ENCODE data around the gene BOD1L1.

Gene BOD1L1

GRCh38 chr4:13527192-13527980, 100.1 kb downstream of the BOD1L1 start:
- H3K27me3 ChIP-seq (ENCODE audit: control insufficient read depth in 5 of 5, insufficient read depth in 4 of 5, low read length in 5 of 5) = peaks cover 54 to 94% (median 84%) of the 10 kb centered on the region in 5 donors
- no peaks in the 10 kb centered on the region for H3K36me3 ChIP-seq (ENCODE audit: control insufficient read depth in 5 of 5, insufficient read depth in 5 of 5, low read length in 5 of 5)
- no peak overlapping the region for H3K4me3 ChIP-seq (ENCODE audit: low read depth in 1 of 5, low read length in 5 of 5)
- H3K9me3 ChIP-seq (ENCODE audit: control insufficient read depth in 5 of 5, low read length in 5 of 5) = peaks cover 9 to 16% (median 14%) of the 10 kb centered on the region in 5 donors
- H3K27ac ChIP-seq (ENCODE audit: low read depth, low read length) = no peak overlapping the region
- no peak overlapping the region for H3K9ac ChIP-seq (ENCODE audit: low read length in 5 of 5)
- peaks cover 0 to 25% (median 14%) of the 10 kb centered on the region in 5 donors for H3K4me1 ChIP-seq (ENCODE audit: control insufficient read depth in 5 of 5, insufficient read depth in 5 of 5, low read length in 5 of 5)

DNA sequence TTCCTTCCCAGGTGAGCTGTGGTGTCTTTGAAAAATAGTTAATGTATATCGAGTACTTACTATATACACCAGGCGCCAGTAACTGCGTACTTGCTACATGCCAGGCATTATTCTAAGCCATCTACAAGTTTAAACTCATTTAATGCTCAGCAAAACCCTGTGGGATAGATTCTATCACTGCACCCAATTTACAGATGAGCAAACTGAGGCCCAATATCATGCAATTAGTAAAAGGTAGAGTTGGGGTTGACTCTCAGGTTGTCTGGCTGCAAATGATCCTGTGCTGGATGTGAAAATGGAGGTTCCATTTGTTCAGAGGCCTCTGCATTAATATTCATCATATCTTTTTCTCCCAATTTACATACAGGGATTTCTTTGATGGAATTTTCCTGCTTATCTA, 100.9 kb downstream of the BOD1L1 start:
- H3K9ac ChIP-seq (ENCODE audit: low read length in 5 of 5) = no peak overlapping the region
- H3K4me1 ChIP-seq (ENCODE audit: control insufficient read depth in 5 of 5, insufficient read depth in 5 of 5, low read length in 5 of 5) = peaks cover 0 to 25% (median 17%) of the 10 kb centered on the region in 5 donors
- peaks cover 9 to 16% (median 14%) of the 10 kb centered on the region in 5 donors for H3K9me3 ChIP-seq (ENCODE audit: control insufficient read depth in 5 of 5, low read length in 5 of 5)
- H3K27me3 ChIP-seq (ENCODE audit: control insufficient read depth in 5 of 5, insufficient read depth in 4 of 5, low read length in 5 of 5) = peaks cover 60 to 93% (median 89%) of the 10 kb centered on the region in 5 donors
- H3K4me3 ChIP-seq (ENCODE audit: low read depth in 1 of 5, low read length in 5 of 5) = no peak overlapping the region
- H3K36me3 ChIP-seq (ENCODE audit: control insufficient read depth in 5 of 5, insufficient read depth in 5 of 5, low read length in 5 of 5) = no peaks in the 10 kb centered on the region
- H3K27ac ChIP-seq (ENCODE audit: low read depth, low read length) = no peak overlapping the region

- H3K4me3 ChIP-seq (ENCODE audit: low read depth in 1 of 5, low read length in 5 of 5) = no peak overlapping the region
- H3K9me3 ChIP-seq (ENCODE audit: control insufficient read depth in 5 of 5, low read length in 5 of 5) = peaks cover 9 to 16% (median 14%) of the 10 kb centered on the region in 5 donors
- peaks cover 53 to 89% (median 86%) of the 10 kb centered on the region in 5 donors for H3K27me3 ChIP-seq (ENCODE audit: control insufficient read depth in 5 of 5, insufficient read depth in 4 of 5, low read length in 5 of 5)
Measured at GRCh38 chr4:13525606-13526281, 101.8 kb downstream of the BOD1L1 start.

GRCh38 chr4:13524504-13525243, 102.9 kb downstream of the BOD1L1 start:
- peaks cover 9 to 16% (median 14%) of the 10 kb centered on the region in 5 donors for H3K9me3 ChIP-seq (ENCODE audit: control insufficient read depth in 5 of 5, low read length in 5 of 5)
- H3K9ac ChIP-seq (ENCODE audit: low read length in 5 of 5) = no peak overlapping the region
- H3K4me3 ChIP-seq (ENCODE audit: low read depth in 1 of 5, low read length in 5 of 5) = peak overlapping the region in 1 of 5 donors; percentile 9
- H3K4me1 ChIP-seq (ENCODE audit: control insufficient read depth in 5 of 5, insufficient read depth in 5 of 5, low read length in 5 of 5) = peaks cover 0 to 20% (median 17%) of the 10 kb centered on the region in 5 donors
- no peak overlapping the region for H3K27ac ChIP-seq (ENCODE audit: low read depth, low read length)
- H3K36me3 ChIP-seq (ENCODE audit: control insufficient read depth in 5 of 5, insufficient read depth in 5 of 5, low read length in 5 of 5) = no peaks in the 10 kb centered on the region
- H3K27me3 ChIP-seq (ENCODE audit: control insufficient read depth in 5 of 5, insufficient read depth in 4 of 5, low read length in 5 of 5) = peaks cover 42 to 81% (median 75%) of the 10 kb centered on the region in 5 donors

More at GRCh38 chr4:13525606-13526281, 101.8 kb downstream of the BOD1L1 start:
- Histone ChIP-seq H3K36me3 (ENCODE audit: control insufficient read depth in 5 of 5, insufficient read depth in 5 of 5, low read length in 5 of 5) (no peaks in the 10 kb centered on the region), H3K27ac (ENCODE audit: low read depth, low read length) (no peak overlapping the region), H3K9ac (ENCODE audit: low read length in 5 of 5) (no peak overlapping the region), H3K4me1 (ENCODE audit: control insufficient read depth in 5 of 5, insufficient read depth in 5 of 5, low read length in 5 of 5) (peaks cover 0 to 20% (median 17%) of the 10 kb centered on the region in 5 donors)

DNA sequence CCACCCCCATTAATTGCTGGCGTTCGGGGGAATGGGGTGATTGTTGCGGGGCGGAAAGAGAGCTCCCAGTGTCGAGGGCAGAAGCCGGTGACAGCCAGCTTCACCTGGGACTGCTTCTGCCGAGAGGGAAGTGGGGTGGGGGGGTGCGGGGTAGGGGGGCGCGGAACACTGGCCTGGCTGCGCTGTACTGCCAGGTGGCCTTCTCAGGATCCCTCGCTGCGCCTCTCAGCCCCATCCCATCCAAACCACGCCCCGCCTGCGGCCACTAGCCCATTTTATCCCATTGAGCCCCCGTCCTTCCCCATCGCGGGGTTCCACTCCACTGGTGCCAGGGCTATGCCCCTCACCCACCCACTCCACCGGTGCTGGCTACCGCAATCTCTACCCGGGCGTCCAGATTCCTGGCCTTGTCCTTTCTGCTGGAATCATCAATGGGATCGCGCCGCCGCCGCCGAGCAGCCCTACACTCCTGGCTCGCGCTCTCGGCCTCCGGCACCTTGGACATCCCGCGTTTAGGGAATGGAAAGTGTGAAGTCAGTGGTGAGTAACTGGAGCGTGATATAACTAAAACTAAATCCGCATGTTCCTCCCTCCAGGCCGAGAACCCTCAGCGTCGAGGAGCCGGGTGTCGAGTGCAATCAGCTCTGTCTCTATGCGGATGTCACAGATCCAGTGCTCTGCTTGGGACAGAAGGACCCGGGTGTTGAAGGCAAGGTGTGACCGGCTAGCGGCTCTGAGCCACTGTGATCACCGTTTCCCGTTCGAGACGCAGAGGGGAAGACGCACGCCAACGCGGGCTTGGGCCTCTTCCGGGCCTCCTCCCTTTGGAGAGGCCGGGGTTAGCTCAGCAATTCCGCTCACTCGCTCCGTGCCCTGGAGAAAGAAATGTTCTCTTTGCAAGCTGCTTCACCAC, 103.7 kb downstream of the BOD1L1 start:
- H3K36me3 ChIP-seq (ENCODE audit: control insufficient read depth in 5 of 5, insufficient read depth in 5 of 5, low read length in 5 of 5) = no peaks in the 10 kb centered on the region
- H3K27ac ChIP-seq (ENCODE audit: low read depth, low read length) = no peak overlapping the region
- H3K27me3 ChIP-seq (ENCODE audit: control insufficient read depth in 5 of 5, insufficient read depth in 4 of 5, low read length in 5 of 5) = peaks cover 36 to 74% (median 67%) of the 10 kb centered on the region in 5 donors
- H3K4me1 ChIP-seq (ENCODE audit: control insufficient read depth in 5 of 5, insufficient read depth in 5 of 5, low read length in 5 of 5) = peaks cover 0 to 17% (median 10%) of the 10 kb centered on the region in 5 donors
- H3K9me3 ChIP-seq (ENCODE audit: control insufficient read depth in 5 of 5, low read length in 5 of 5) = peaks cover 9 to 16% (median 14%) of the 10 kb centered on the region in 5 donors
- H3K9ac ChIP-seq (ENCODE audit: low read length in 5 of 5) = no peak overlapping the region
- H3K4me3 ChIP-seq (ENCODE audit: low read depth in 1 of 5, low read length in 5 of 5) = peak overlapping the region in 1 of 5 donors; percentile 9

DNA sequence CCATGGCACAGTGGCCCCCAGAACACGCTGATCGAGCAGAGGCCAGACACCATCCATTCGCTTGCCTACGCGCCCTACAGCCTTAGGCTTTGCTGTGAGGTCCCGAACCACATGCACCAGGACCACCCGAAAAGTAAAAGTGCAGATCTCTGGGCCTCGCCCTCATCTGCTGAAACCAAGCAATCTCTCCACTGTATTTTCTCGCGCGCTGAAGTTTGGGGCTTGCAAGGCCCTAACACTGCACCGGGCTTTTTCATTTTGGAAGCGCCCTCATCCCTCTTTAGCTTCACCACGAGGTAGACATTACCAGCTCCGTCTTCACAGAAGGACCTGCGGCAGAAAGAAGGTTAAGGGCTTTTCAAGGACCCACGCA, 104.4 kb downstream of the BOD1L1 start:
- Histone ChIP-seq H3K4me3 (ENCODE audit: low read depth in 1 of 5, low read length in 5 of 5) (no peak overlapping the region), H3K27me3 (ENCODE audit: control insufficient read depth in 5 of 5, insufficient read depth in 4 of 5, low read length in 5 of 5) (peaks cover 30 to 67% (median 60%) of the 10 kb centered on the region in 5 donors), H3K9me3 (ENCODE audit: control insufficient read depth in 5 of 5, low read length in 5 of 5) (peaks cover 9 to 16% (median 14%) of the 10 kb centered on the region in 5 donors), H3K4me1 (ENCODE audit: control insufficient read depth in 5 of 5, insufficient read depth in 5 of 5, low read length in 5 of 5) (peaks cover 0 to 10% (median 5%) of the 10 kb centered on the region in 5 donors), H3K9ac (ENCODE audit: low read length in 5 of 5) (no peak overlapping the region), H3K27ac (ENCODE audit: low read depth, low read length) (no peak overlapping the region), H3K36me3 (ENCODE audit: control insufficient read depth in 5 of 5, insufficient read depth in 5 of 5, low read length in 5 of 5) (no peaks in the 10 kb centered on the region)

GRCh38 chr4:13522282-13523104, 105.0 kb downstream of the BOD1L1 start:
- Histone ChIP-seq H3K36me3 (ENCODE audit: control insufficient read depth in 5 of 5, insufficient read depth in 5 of 5, low read length in 5 of 5) (no peaks in the 10 kb centered on the region), H3K27ac (ENCODE audit: low read depth, low read length) (no peak overlapping the region), H3K4me1 (ENCODE audit: control insufficient read depth in 5 of 5, insufficient read depth in 5 of 5, low read length in 5 of 5) (peaks cover 0 to 8% (median 5%) of the 10 kb centered on the region in 5 donors), H3K9ac (ENCODE audit: low read length in 5 of 5) (no peak overlapping the region), H3K27me3 (ENCODE audit: control insufficient read depth in 5 of 5, insufficient read depth in 4 of 5, low read length in 5 of 5) (peaks cover 27 to 62% (median 56%) of the 10 kb centered on the region in 5 donors), H3K9me3 (ENCODE audit: control insufficient read depth in 5 of 5, low read length in 5 of 5) (peaks cover 9 to 16% (median 14%) of the 10 kb centered on the region in 5 donors), H3K4me3 (ENCODE audit: low read depth in 1 of 5, low read length in 5 of 5) (no peak overlapping the region)

DNA sequence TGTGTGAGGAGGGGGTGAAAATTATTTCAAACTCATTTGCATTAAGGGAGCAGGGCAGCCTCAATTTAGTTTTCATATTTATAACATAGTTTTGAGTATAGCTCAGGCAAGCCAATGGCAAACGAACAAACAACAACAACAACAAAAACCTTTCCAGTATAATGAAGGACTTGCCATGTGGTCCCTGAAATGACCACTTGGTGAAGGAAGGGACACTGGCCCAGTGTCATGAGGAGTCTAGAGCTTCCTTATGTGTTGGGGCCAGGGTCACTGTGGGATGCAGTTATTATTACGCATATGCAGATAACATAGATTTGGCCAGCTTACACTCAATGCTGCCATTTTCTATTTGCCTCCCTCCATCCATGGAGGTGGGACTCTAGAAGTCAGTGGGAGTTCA, 106.5 kb downstream of the BOD1L1 start:
- H3K27me3 ChIP-seq (ENCODE audit: control insufficient read depth in 5 of 5, insufficient read depth in 4 of 5, low read length in 5 of 5) = peaks cover 21 to 49% (median 44%) of the 10 kb centered on the region in 5 donors
- H3K9me3 ChIP-seq (ENCODE audit: control insufficient read depth in 5 of 5, low read length in 5 of 5) = peaks cover 9 to 16% (median 14%) of the 10 kb centered on the region in 5 donors
- H3K27ac ChIP-seq (ENCODE audit: low read depth, low read length) = no peak overlapping the region
- peaks cover 0 to 8% (median 5%) of the 10 kb centered on the region in 5 donors for H3K4me1 ChIP-seq (ENCODE audit: control insufficient read depth in 5 of 5, insufficient read depth in 5 of 5, low read length in 5 of 5)
- no peaks in the 10 kb centered on the region for H3K36me3 ChIP-seq (ENCODE audit: control insufficient read depth in 5 of 5, insufficient read depth in 5 of 5, low read length in 5 of 5)
- H3K4me3 ChIP-seq (ENCODE audit: low read depth in 1 of 5, low read length in 5 of 5) = no peak overlapping the region
- H3K9ac ChIP-seq (ENCODE audit: low read length in 5 of 5) = no peak overlapping the region
